Glutamatergic neuron (in vitro differentiated cells): Measurements from ENCODE around the gene RTP1. TPM values are rescaled to one million over a fixed set of nuclear protein-coding genes. Genes with fewer than 3 reads are reported as not detected.

Source experiments
- DNase-seq: peaks from one replicate; pipeline ENCODE4 v3.0.0; 2022
- H3K27ac Mint-ChIP-seq: one replicate; pipeline ENCODE4 v1.8.0; 2020; ENCODE audit warnings: mild to moderate bottlenecking, mixed read lengths, inconsistent platforms; ENCODE audit not compliant: unreplicated experiment
- H3K27me3 Mint-ChIP-seq: one replicate; pipeline ENCODE4 v1.8.0; 2020; ENCODE audit warnings: mild to moderate bottlenecking, moderate library complexity, mixed read lengths, inconsistent platforms; ENCODE audit not compliant: unreplicated experiment
- H3K36me3 Mint-ChIP-seq: one replicate; pipeline ENCODE4 v1.8.0; 2020; ENCODE audit warnings: mild to moderate bottlenecking, mixed read lengths, inconsistent platforms; ENCODE audit not compliant: unreplicated experiment
- H3K4me1 Mint-ChIP-seq: one replicate; pipeline ENCODE4 v1.8.0; 2020; ENCODE audit warnings: mild to moderate bottlenecking, low read depth, mixed read lengths, inconsistent platforms; ENCODE audit not compliant: unreplicated experiment
- H3K4me3 Mint-ChIP-seq: one replicate; pipeline ENCODE4 v1.8.0; 2020; ENCODE audit warnings: mild to moderate bottlenecking, mixed read lengths, inconsistent platforms; ENCODE audit not compliant: unreplicated experiment
- H3K9me3 Mint-ChIP-seq: one replicate; pipeline ENCODE4 v1.8.0; 2020; ENCODE audit warnings: mild to moderate bottlenecking, moderate library complexity, mixed read lengths, inconsistent platforms; ENCODE audit not compliant: unreplicated experiment
- total RNA-seq: library from RNA; stranded (reverse); fragmentation: NEBNext Ultra II Directional; extraction: Animal tissue kit (Norgen Biotek cat#: 25700); gene quantifications from one replicate; pipeline ENCODE4 v1.2.1, GENCODE V29; 2021; ENCODE audit not compliant: unreplicated experiment
- TF ChIP-seq, protein P1 (sequence below): fragments of 200-600 bp; sonication (generic); IDR thresholded peaks from one replicate; pipeline ENCODE4 v1.5.0; 2021; ENCODE audit not compliant: partially characterized antibody, unreplicated experiment

The RTP1 gene
- total RNA-seq, 1 donor from 2014 or later = not detected

- Mint-ChIP-seq H3K36me3 (no peaks in the 10 kb centered on the region), H3K4me1 (peaks cover 6% of the 10 kb centered on the region)
Measured at GRCh38 chr3:187186375-187186774, 10.9 kb upstream of the RTP1 start.

DNA sequence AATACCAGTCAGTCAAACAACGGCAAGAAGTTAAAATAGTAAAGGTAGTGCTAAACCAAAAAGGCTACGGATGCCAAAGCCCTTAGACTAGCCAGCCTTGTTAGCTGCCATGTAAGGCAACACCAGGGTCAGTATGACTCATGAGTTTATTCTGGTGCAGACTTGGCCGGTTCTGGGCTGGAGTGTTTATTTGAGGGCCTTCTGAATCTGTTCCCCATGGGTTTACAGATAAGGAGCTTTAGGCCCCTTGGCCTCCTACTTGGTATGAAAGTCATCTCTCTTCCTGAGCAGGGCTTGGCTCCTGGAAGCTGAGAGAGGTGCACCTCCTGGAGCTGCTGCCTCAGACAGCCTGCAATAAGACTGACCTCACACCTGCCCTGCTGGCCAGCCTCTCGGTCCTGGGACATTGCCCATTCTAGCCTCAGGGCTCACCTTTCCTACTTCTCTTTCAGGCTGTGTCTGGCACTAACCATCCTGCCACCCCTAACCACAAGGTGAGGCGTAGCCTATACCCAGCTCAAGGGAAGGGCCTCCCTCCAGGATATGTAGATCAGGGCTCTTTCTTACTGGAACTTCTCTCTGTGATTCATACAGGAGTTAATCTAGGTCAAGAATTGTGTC lies 10.4 kb upstream of the RTP1 start:
- H3K4me3 Mint-ChIP-seq = no peak overlapping the region
- TF ChIP-seq, protein P1, sequence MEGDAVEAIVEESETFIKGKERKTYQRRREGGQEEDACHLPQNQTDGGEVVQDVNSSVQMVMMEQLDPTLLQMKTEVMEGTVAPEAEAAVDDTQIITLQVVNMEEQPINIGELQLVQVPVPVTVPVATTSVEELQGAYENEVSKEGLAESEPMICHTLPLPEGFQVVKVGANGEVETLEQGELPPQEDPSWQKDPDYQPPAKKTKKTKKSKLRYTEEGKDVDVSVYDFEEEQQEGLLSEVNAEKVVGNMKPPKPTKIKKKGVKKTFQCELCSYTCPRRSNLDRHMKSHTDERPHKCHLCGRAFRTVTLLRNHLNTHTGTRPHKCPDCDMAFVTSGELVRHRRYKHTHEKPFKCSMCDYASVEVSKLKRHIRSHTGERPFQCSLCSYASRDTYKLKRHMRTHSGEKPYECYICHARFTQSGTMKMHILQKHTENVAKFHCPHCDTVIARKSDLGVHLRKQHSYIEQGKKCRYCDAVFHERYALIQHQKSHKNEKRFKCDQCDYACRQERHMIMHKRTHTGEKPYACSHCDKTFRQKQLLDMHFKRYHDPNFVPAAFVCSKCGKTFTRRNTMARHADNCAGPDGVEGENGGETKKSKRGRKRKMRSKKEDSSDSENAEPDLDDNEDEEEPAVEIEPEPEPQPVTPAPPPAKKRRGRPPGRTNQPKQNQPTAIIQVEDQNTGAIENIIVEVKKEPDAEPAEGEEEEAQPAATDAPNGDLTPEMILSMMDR = no peak
- H3K27me3 Mint-ChIP-seq = no peaks in the 10 kb centered on the region
- H3K36me3 Mint-ChIP-seq = no peaks in the 10 kb centered on the region
- H3K9me3 Mint-ChIP-seq = no peaks in the 10 kb centered on the region
- H3K27ac Mint-ChIP-seq = no peak overlapping the region
- DNase-seq = no peak
- H3K4me1 Mint-ChIP-seq = peaks cover 6% of the 10 kb centered on the region

More at GRCh38 chr3:187186375-187186774, 10.9 kb upstream of the RTP1 start:
- H3K27ac Mint-ChIP-seq = no peak overlapping the region
- TF ChIP-seq, protein P1 = no peak
- no peak for DNase-seq
- no peaks in the 10 kb centered on the region for H3K27me3 Mint-ChIP-seq
- H3K9me3 Mint-ChIP-seq = no peaks in the 10 kb centered on the region
- H3K4me3 Mint-ChIP-seq = no peak overlapping the region

DNA sequence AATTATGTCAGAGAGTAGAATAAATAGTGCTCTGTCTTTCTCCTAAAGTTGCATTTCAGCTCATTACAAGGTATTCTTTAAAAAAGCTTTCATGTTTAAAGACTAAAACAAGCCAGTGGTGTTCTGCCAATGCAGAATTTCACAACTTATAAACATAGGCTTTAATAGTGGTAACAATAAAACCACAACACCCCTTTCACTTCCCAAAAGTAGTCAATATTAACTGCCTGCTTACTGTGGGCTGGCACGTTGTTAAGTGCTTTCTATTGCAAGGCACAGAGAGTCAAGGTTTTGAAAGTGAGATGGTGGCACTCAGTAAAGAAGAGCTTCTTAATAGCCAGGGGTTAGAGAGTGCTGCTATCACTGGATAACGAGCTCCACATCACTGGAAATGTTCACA lies 8.4 kb upstream of the RTP1 start:
- H3K4me3 Mint-ChIP-seq = no peak overlapping the region
- H3K4me1 Mint-ChIP-seq = no peaks in the 10 kb centered on the region
- no peak for DNase-seq
- H3K27ac Mint-ChIP-seq = no peak overlapping the region
- no peaks in the 10 kb centered on the region for H3K27me3 Mint-ChIP-seq
- TF ChIP-seq, protein P1 = no peak
- H3K36me3 Mint-ChIP-seq = no peaks in the 10 kb centered on the region
- H3K9me3 Mint-ChIP-seq = no peaks in the 10 kb centered on the region

GRCh38 chr3:187191271-187191670 lies 6.0 kb upstream of the RTP1 start:
- TF ChIP-seq, protein P1 = no peak
- Mint-ChIP-seq H3K27ac (no peak overlapping the region), H3K4me1 (no peaks in the 10 kb centered on the region), H3K36me3 (no peaks in the 10 kb centered on the region), H3K9me3 (no peaks in the 10 kb centered on the region), H3K27me3 (no peaks in the 10 kb centered on the region), H3K4me3 (no peak overlapping the region)
- DNase-seq = no peak

DNA sequence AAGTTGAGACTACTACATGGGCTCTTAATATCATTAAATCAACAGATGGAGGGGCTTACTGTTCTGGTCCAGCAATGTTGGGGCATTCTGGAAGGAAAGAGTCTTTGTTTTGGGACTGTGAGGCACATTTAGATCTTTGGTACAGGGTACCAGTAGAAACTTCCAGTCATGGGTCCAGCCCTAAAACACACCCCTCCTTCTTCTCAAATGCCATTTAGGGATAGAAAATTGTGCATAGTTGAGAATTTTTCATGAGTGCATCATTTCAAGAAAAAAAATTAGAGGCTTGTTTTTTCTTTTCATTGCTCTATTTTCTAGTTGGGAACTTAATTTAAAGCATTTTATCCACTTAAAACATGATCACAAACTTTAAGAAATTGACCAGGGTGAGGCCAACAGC lies 4.1 kb upstream of the RTP1 start:
- TF ChIP-seq, protein P1 = no peak
- no peak for DNase-seq
- no peak overlapping the region for H3K27ac Mint-ChIP-seq

More for the DNA sequence above, 4.1 kb upstream of the RTP1 start:
- no peaks in the 10 kb centered on the region for H3K36me3 Mint-ChIP-seq
- H3K4me3 Mint-ChIP-seq = no peak overlapping the region
- H3K4me1 Mint-ChIP-seq = no peaks in the 10 kb centered on the region
- H3K27me3 Mint-ChIP-seq = no peaks in the 10 kb centered on the region
- no peaks in the 10 kb centered on the region for H3K9me3 Mint-ChIP-seq
